Hepatocyte (in vitro differentiated cells): ENCODE results near the gene PCCA. TPM values are rescaled to one million over a fixed set of nuclear protein-coding genes. Genes with fewer than 3 reads are reported as not detected.

Experiments
- DNase-seq: peaks from one replicate; pipeline ENCODE4 v3.0.0-alpha.2; 2016; ENCODE audit warnings: low spot score
- H2AFZ ChIP-seq: fragments of 200-600 bp; sonication (generic); 2 replicates; pipeline ENCODE4 v1.6.0; 2016; ENCODE audit warnings: antibody characterized with exemption, mild to moderate bottlenecking
- H3K27ac ChIP-seq: fragments of 200-600 bp; sonication (generic); 2 replicates; pipeline ENCODE4 v1.5.1; 2016; ENCODE audit warnings: mild to moderate bottlenecking
- H3K27me3 ChIP-seq: fragments of 200-600 bp; sonication (generic); 2 replicates; pipeline ENCODE4 v1.6.1; 2016
- H3K36me3 ChIP-seq: fragments of 200-600 bp; sonication (generic); replicated peaks from 2 replicates; pipeline ENCODE4 v1.5.1; 2016; ENCODE audit warnings: low read depth; ENCODE audit not compliant: insufficient read depth
- H3K4me1 ChIP-seq: fragments of 200-600 bp; sonication (generic); 2 replicates; pipeline ENCODE4 v1.5.1; 2016; ENCODE audit warnings: mild to moderate bottlenecking, moderate library complexity; ENCODE audit not compliant: insufficient read depth
- H3K4me2 ChIP-seq: fragments of 200-600 bp; sonication (generic); 2 replicates; pipeline ENCODE4 v1.6.0; 2016
- H3K4me3 ChIP-seq: fragments of 200-600 bp; sonication (generic); 2 replicates; pipeline ENCODE4 v1.5.1; 2016; ENCODE audit warnings: mild to moderate bottlenecking
- H3K79me2 ChIP-seq: fragments of 200-600 bp; sonication (generic); 2 replicates; pipeline ENCODE4 v1.6.0; 2017; ENCODE audit warnings: mild to moderate bottlenecking
- H3K9me2 ChIP-seq: fragments of 200-600 bp; sonication (generic); replicated peaks from 2 replicates; pipeline ENCODE4 v1.6.0; 2017; ENCODE audit warnings: mild to moderate bottlenecking; ENCODE audit not compliant: insufficient read depth
- H3K9me3 ChIP-seq: fragments of 200-600 bp; sonication (generic); 2 replicates; pipeline ENCODE4 v1.5.1; 2016; ENCODE audit warnings: low read depth, mild to moderate bottlenecking
- H4K20me1 ChIP-seq: fragments of 200-600 bp; sonication (generic); 2 replicates; pipeline ENCODE4 v1.6.0; 2016; ENCODE audit warnings: mild to moderate bottlenecking; ENCODE audit not compliant: insufficient read depth, poor library complexity, severe bottlenecking
- EZH2 ChIP-seq: fragments of 200-600 bp; sonication (generic); IDR thresholded peaks from 2 replicates; pipeline ENCODE4 v1.6.1; 2016; ENCODE audit warnings: antibody characterized with exemption, mild to moderate bottlenecking, borderline replicate concordance
- EZH2phosphoT487 ChIP-seq: fragments of 200-600 bp; sonication (generic); IDR thresholded peaks from one replicate; pipeline ENCODE4 v1.6.1; 2018; ENCODE audit warnings: antibody characterized with exemption, mild to moderate bottlenecking, low read depth, moderate library complexity; ENCODE audit not compliant: unreplicated experiment, severe bottlenecking
- WGBS: methylation state at CpG from one replicate; pipeline ENCODE4 v1.1.6; 2016; ENCODE audit warnings: low lambda C conversion rate; ENCODE audit errors: missing lambda C conversion rate; 5-methylcytosine and 5-hydroxymethylcytosine counted together
- polyA plus RNA-seq: library from polyadenylated mRNA; unstranded; fragments of >200 nt; fragmentation: Nextera tagmentation; extraction: Ambion mirVana; gene quantifications from 2 replicates; pipeline ENCODE4 v1.2.1, GENCODE V29; 2016
- total RNA-seq: library from RNA; depleted of rRNA; stranded (reverse); fragments of >200 nt; gene quantifications from 2 replicates; pipeline ENCODE4 v1.2.3, GENCODE V29; 2014
- TF ChIP-seq, protein P1 (sequence below): fragments of 200-600 bp; sonication (generic); IDR thresholded peaks from 2 replicates; pipeline ENCODE4 v1.5.1; 2016; ENCODE audit warnings: antibody characterized with exemption, mild to moderate bottlenecking; ENCODE audit not compliant: poor library complexity

Gene PCCA
- total and polyA plus RNA-seq, 2 experiments from 2014 or later: 23.6 to 28.2 TPM

DNA sequence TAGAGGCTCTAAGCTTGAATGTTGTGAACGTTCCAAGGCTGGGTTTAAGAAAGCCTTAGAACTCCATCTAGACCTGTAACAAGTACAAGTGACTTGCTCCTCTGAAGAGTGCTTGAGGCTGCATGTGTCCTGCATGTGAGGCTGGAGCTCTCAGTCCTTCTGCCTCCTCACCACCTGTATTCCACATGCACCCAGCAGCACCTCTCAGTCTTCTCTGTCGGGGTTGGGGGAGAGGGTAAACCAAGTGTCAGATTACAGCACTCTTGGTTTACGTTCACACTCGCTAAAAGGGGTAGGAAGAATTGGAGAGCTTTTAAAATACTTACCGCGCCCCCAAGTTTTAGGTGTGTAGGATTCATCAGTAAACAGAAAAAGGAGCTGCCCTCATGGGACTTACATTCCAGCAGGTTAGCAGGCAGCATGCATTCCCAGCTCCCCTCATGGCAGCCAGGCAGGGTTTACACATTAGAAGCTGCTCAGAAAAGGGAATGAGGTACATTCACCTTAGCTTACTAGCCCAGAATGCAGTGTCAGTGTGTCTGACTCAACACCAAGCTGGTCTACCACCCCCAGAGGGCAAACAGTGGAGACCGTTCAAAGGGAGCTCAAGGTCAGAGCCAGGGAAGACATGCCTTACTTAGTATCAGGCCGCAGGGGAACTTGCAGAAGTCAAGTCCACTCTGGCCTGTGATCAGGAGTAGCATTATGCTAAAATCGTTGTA is 248.1 kb downstream of the PCCA start:
- H3K27me3 ChIP-seq: no peaks in the 10 kb centered on the region
- no peaks in the 10 kb centered on the region for H3K4me1 ChIP-seq
- no peaks in the 10 kb centered on the region for H4K20me1 ChIP-seq
- no peak for DNase-seq
- no peaks in the 10 kb centered on the region for H3K9me3 ChIP-seq
- no peaks in the 10 kb centered on the region for H3K36me3 ChIP-seq
- no peak overlapping the region for H3K27ac ChIP-seq
- TF ChIP-seq EZH2phosphoT487 (no peak), EZH2 (no peak)
- TF ChIP-seq, protein P1, sequence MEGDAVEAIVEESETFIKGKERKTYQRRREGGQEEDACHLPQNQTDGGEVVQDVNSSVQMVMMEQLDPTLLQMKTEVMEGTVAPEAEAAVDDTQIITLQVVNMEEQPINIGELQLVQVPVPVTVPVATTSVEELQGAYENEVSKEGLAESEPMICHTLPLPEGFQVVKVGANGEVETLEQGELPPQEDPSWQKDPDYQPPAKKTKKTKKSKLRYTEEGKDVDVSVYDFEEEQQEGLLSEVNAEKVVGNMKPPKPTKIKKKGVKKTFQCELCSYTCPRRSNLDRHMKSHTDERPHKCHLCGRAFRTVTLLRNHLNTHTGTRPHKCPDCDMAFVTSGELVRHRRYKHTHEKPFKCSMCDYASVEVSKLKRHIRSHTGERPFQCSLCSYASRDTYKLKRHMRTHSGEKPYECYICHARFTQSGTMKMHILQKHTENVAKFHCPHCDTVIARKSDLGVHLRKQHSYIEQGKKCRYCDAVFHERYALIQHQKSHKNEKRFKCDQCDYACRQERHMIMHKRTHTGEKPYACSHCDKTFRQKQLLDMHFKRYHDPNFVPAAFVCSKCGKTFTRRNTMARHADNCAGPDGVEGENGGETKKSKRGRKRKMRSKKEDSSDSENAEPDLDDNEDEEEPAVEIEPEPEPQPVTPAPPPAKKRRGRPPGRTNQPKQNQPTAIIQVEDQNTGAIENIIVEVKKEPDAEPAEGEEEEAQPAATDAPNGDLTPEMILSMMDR: no peak
- H3K4me3 ChIP-seq: no peak overlapping the region
- H3K79me2 ChIP-seq: no peaks in the 10 kb centered on the region
- no peaks in the 10 kb centered on the region for H3K9me2 ChIP-seq
- no peak overlapping the region for H3K4me2 ChIP-seq
- 83% methylated on average over 9 of the region's 9 CpGs for WGBS
- H2AFZ ChIP-seq: no peak overlapping the region

DNA sequence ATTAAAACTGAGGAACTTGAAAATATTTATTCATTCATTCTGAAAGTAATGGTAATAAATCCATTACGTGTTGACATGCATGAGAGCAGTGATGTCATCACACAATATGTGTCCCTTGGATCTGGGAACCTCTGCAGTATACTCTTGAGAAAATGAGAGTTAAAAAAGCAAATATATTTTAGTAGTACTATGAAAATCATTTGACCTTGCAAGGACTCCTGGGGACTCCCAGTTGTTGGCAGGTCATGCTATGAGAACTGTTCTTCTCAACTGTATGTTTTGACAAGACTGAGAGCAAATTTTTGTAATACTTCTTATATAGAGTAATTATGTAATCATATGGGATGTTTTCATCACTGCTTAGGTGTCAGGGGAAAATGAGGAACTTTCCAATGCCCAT is 249.4 kb downstream of the PCCA start:
- H3K4me1 ChIP-seq: no peaks in the 10 kb centered on the region
- H3K9me3 ChIP-seq: no peaks in the 10 kb centered on the region
- 93% methylated on average over 1 of the region's 1 CpG for WGBS
- H4K20me1 ChIP-seq: no peaks in the 10 kb centered on the region
- H3K27ac ChIP-seq: no peak overlapping the region
- H3K79me2 ChIP-seq: no peaks in the 10 kb centered on the region
- no peak overlapping the region for H2AFZ ChIP-seq
- H3K4me3 ChIP-seq: no peak overlapping the region
- H3K4me2 ChIP-seq: no peak overlapping the region
- H3K36me3 ChIP-seq: no peaks in the 10 kb centered on the region
- no peaks in the 10 kb centered on the region for H3K9me2 ChIP-seq
- H3K27me3 ChIP-seq: no peaks in the 10 kb centered on the region
- TF ChIP-seq EZH2phosphoT487 (no peak), EZH2 (no peak)
- TF ChIP-seq, protein P1: no peak
- no peak for DNase-seq

DNA sequence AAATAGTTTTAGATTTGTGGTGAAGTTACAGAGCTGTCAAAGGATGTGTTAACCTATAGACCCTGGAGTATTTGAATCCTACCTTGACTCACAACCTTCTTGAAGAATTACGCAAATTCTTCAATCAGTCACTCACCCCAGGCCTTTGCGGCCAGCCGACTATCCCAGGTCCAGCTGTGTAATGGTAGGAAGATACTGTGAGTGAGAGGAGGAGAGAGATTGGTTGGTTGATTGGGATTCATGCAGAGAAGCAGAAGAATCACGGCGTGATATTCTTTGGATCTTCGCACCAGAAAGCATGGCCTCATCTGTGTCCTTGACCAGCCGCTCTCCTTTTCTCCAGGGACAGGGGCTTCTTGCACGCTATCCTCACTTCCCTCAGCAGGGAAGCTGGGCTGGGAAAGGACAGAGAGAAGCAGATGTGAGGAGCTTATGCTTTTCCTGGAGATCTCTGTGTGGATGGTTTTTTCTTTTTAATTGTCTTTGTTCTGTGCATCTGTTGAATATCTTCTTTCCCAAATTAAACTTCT is 250.6 kb downstream of the PCCA start:
- DNase-seq: no peak
- Histone ChIP-seq H3K4me3 (no peak overlapping the region), H3K27ac (no peak overlapping the region), H4K20me1 (no peaks in the 10 kb centered on the region), H3K9me2 (no peaks in the 10 kb centered on the region), H3K4me1 (no peaks in the 10 kb centered on the region), H3K4me2 (no peak overlapping the region), H3K27me3 (no peaks in the 10 kb centered on the region), H3K36me3 (no peaks in the 10 kb centered on the region), H3K9me3 (no peaks in the 10 kb centered on the region), H3K79me2 (no peaks in the 10 kb centered on the region), H2AFZ (no peak overlapping the region)
- 96% methylated on average over 8 of the region's 8 CpGs for WGBS
- TF ChIP-seq, protein P1: no peak
- TF ChIP-seq EZH2phosphoT487: no peak
- no peak for TF ChIP-seq EZH2
